ENCODE results near the gene RTRAF. TPM values are rescaled to one million over a fixed set of nuclear protein-coding genes. Genes with fewer than 3 reads are reported as not detected.
A peak's percentile ranks its signal among the peaks of the same experiment; 100 is the strongest.

Gene RTRAF
- total and polyA plus RNA-seq, 2 experiments from 2014 or later: 60.6 to 309 TPM

DNA sequence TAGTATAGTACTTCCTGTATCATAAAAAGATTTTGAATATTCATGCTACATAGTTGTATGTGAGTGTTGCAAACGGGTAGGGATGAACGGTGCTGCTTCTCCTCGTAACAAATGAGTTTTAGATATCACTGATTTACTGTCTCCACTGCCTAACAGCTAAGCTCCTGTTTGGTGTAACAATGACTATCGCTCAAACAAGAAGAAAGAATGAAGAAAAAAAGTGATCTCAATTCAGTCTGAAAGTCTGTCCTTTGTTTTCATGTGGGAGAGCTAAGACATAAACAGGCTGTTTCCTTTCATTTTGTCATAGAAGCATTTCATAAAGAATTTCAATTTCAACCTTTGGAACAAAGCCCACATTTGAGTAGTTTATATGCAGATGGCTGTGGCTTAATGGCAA, 26.1 kb upstream of the RTRAF start:
- DNase-seq (ENCODE audit: low read depth in 1 of 2, low spot score in 1 of 2): peak in 1 of 2 donors; percentile 78
- no peaks in the 10 kb centered on the region for H3K9me3 ChIP-seq (ENCODE audit: low read depth)
- H3K36me3 ChIP-seq: no peaks in the 10 kb centered on the region
- H3K4me1 ChIP-seq (ENCODE audit: low read depth): peaks cover 3% of the 10 kb centered on the region
- no peaks in the 10 kb centered on the region for H3K27me3 ChIP-seq
- TF ChIP-seq, protein P1, sequence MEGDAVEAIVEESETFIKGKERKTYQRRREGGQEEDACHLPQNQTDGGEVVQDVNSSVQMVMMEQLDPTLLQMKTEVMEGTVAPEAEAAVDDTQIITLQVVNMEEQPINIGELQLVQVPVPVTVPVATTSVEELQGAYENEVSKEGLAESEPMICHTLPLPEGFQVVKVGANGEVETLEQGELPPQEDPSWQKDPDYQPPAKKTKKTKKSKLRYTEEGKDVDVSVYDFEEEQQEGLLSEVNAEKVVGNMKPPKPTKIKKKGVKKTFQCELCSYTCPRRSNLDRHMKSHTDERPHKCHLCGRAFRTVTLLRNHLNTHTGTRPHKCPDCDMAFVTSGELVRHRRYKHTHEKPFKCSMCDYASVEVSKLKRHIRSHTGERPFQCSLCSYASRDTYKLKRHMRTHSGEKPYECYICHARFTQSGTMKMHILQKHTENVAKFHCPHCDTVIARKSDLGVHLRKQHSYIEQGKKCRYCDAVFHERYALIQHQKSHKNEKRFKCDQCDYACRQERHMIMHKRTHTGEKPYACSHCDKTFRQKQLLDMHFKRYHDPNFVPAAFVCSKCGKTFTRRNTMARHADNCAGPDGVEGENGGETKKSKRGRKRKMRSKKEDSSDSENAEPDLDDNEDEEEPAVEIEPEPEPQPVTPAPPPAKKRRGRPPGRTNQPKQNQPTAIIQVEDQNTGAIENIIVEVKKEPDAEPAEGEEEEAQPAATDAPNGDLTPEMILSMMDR (IDR thresholded peaks at IDR 0.05; ENCODE audit: low read depth, low read length): no peak
- H3K4me3 ChIP-seq: no peak overlapping the region
- H3K27ac ChIP-seq: no peak overlapping the region

DNA sequence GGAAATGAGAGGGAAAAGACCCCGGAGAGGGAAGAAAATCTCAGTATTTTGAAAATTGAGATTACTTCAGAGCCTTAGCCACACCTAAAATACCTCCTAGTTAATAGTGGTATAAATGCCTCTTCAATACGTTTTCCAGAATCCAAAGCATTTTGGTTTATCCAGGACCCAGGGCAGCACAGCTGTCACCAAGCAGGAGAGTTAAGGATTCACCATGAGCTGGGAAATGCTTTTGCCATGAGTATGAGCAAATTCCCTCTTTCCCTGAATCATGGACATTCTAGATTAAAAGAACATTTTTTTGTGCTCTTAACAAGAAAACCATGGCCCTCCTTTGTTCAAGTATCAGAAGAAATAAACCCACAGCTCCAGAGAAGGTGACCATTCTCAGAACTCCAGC, 21.8 kb upstream of the RTRAF start:
- Histone ChIP-seq H3K36me3 (no peaks in the 10 kb centered on the region), H3K27ac (no peak overlapping the region), H3K4me1 (ENCODE audit: low read depth) (no peaks in the 10 kb centered on the region), H3K27me3 (no peaks in the 10 kb centered on the region), H3K4me3 (no peak overlapping the region), H3K9me3 (ENCODE audit: low read depth) (no peaks in the 10 kb centered on the region)
- TF ChIP-seq, protein P1 (IDR thresholded peaks at IDR 0.05; ENCODE audit: low read depth, low read length): no peak
- DNase-seq (ENCODE audit: low read depth in 1 of 2, low spot score in 1 of 2): no peak

DNA sequence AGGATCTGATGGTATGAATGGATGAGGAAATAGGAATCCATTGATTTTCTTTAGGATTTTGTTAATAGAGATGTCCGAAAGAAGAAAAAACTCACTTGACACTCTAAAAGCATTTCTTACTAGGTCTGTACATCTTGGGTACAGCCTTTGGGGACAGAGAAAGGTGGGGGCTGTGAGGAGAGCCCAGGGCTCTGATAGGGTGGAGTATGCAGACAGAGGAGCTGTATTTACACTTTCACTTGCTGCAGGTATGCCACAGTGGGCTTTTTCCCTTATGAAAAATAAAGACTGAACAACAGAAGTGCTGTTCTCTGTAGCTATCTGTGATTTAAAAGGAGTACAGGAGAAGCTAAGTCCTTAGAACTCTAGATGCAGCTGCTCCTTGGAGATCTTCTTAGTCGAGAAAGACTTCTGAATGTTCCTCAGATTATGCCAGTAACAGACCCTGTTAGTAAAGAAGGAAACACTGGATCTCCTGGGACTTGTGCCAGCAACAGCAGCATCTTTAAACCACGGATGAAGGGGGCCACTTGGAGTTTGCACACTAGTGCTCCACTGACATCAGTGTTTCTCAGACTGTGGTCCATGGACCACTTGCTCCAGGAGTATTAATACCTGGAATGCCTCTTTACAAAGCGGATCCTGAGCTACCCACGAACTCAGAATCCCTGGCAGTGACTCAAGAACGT, 19.4 kb upstream of the RTRAF start:
- H3K27ac ChIP-seq: no peak overlapping the region
- H3K27me3 ChIP-seq: no peaks in the 10 kb centered on the region
- TF ChIP-seq, protein P1 (IDR thresholded peaks at IDR 0.05; ENCODE audit: low read depth, low read length): no peak
- no peaks in the 10 kb centered on the region for H3K4me1 ChIP-seq (ENCODE audit: low read depth)
- no peak overlapping the region for H3K4me3 ChIP-seq
- no peak for DNase-seq (ENCODE audit: low read depth in 1 of 2, low spot score in 1 of 2)
- H3K9me3 ChIP-seq (ENCODE audit: low read depth): no peaks in the 10 kb centered on the region
- no peaks in the 10 kb centered on the region for H3K36me3 ChIP-seq

DNA sequence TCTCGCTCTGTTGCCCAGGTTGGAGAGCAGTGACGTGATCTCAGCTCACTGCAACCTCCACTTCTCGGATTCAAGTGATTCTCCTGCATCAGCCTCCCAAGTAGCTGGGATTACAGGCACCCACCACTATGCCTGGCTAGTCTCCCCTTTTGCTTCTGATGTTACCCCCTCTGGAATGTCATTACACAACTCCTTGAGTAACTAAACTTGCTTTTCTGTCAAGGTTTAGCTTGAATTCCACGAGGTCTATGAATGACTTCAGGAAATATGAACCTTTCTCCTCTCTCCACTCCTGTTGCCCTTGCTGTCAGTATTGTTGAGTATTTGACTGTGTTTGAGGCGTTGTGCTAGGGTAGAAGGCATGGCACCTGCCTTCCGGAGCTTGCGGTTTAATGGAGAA, 16.8 kb upstream of the RTRAF start:
- H3K27ac ChIP-seq: no peak overlapping the region
- H3K4me3 ChIP-seq: no peak overlapping the region
- no peaks in the 10 kb centered on the region for H3K4me1 ChIP-seq (ENCODE audit: low read depth)
- H3K27me3 ChIP-seq: no peaks in the 10 kb centered on the region
- TF ChIP-seq, protein P1 (IDR thresholded peaks at IDR 0.05; ENCODE audit: low read depth, low read length): no peak
- no peak for DNase-seq (ENCODE audit: low read depth in 1 of 2, low spot score in 1 of 2)
- H3K36me3 ChIP-seq: no peaks in the 10 kb centered on the region
- H3K9me3 ChIP-seq (ENCODE audit: low read depth): no peaks in the 10 kb centered on the region

DNA sequence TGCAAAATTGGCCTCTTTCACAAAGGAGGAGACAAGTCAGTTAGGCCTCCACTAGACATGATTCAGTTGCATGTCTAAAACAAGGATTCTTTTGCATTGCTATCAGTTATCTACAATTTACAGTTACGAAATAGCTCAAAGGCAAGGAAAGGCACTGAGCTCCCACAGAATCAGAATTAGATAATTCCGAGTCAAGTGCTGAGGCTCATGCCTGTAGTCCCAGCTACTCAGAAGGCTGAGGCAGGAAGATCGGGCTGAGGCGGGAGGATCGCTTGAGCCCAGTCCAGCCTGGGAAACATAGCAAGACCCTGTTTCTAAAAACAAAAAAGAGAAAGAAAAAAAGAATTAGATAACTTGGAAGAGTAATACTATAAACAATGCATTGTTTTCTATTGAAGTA, 12.3 kb upstream of the RTRAF start:
- TF ChIP-seq, protein P1 (IDR thresholded peaks at IDR 0.05; ENCODE audit: low read depth, low read length): no peak
- H3K4me1 ChIP-seq (ENCODE audit: low read depth): peaks cover 7% of the 10 kb centered on the region

More for the DNA sequence above, 12.3 kb upstream of the RTRAF start:
- Histone ChIP-seq H3K9me3 (ENCODE audit: low read depth) (no peaks in the 10 kb centered on the region), H3K27ac (no peak overlapping the region), H3K36me3 (no peaks in the 10 kb centered on the region), H3K27me3 (no peaks in the 10 kb centered on the region), H3K4me3 (no peak overlapping the region)
- peak in 1 of 2 donors; percentile 66 for DNase-seq (ENCODE audit: low read depth in 1 of 2, low spot score in 1 of 2)

All from cardiac muscle cell (in vitro differentiated cells and primary cell).